IMR-90 (cell line): ENCODE measurements around the gene FLT3LG. TPM values are rescaled to one million over a fixed set of nuclear protein-coding genes. Genes with fewer than 3 reads are reported as not detected.

ENCODE experiments used
- ATAC-seq: fragments of 200-7000 bp; cut with Tn5 transposase; 2 replicates; pipeline ENCODE4 v1.9.1; 2020; ENCODE audit warnings: low read depth, mild to moderate bottlenecking, moderate library complexity
- BruUV-seq: library from RNA; stranded (reverse); fragments of 400-500 nt; replicated peaks from 2 replicates; lab custom pipeline; 2021; lab: Mats Ljungman, UMichigan
- CTCF ChIA-PET: fragments of 300-600 bp; formaldehyde crosslinking; extraction: SDS; loops from one replicate; lab custom pipeline; 2021; ENCODE audit warnings: antibody characterized with exemption; lab: Yijun Ruan, JAX
- POLR2A ChIA-PET: fragments of 300-600 bp; sonication (Branson Sonifier 250); formaldehyde crosslinking; loops from one replicate; lab custom pipeline; 2022; ENCODE audit warnings: antibody characterized with exemption; ENCODE audit not compliant: unreplicated experiment; lab: Charles Lee
- DNase-seq: peaks from one replicate; pipeline ENCODE4 v3.0.0; 2013
- H2AFZ ChIP-seq: replicated peaks from 2 replicates; pipeline ENCODE3; 2013; ENCODE audit warnings: low read length, mild to moderate bottlenecking; ENCODE audit not compliant: poor library complexity
- H2AK5ac ChIP-seq: 2 replicates; pipeline ENCODE4 v1.6.1; 2013; ENCODE audit warnings: low read depth, low read length, inconsistent platforms
- H2AK9ac ChIP-seq: replicated peaks from 2 replicates; pipeline ENCODE3; 2013; ENCODE audit warnings: mild to moderate bottlenecking, low read depth, low read length, moderate library complexity; ENCODE audit not compliant: poor library complexity
- H2BK120ac ChIP-seq: 2 replicates; pipeline ENCODE4 v1.6.1; 2013; ENCODE audit warnings: low read depth, low read length, inconsistent platforms
- H2BK15ac ChIP-seq: 3 replicates; pipeline ENCODE4 v1.6.1; 2013; ENCODE audit warnings: low read depth, low read length, inconsistent platforms
- H2BK20ac ChIP-seq: 2 replicates; pipeline ENCODE4 v1.6.1; 2013; ENCODE audit warnings: low read depth, mild to moderate bottlenecking, inconsistent platforms, low read length, moderate library complexity
- H2BK5ac ChIP-seq: 2 replicates; pipeline ENCODE4 v1.6.1; 2013; ENCODE audit warnings: mild to moderate bottlenecking, low read depth, low read length, inconsistent platforms; ENCODE audit not compliant: poor library complexity, severe bottlenecking
- H3K14ac ChIP-seq: replicated peaks from 2 replicates; pipeline ENCODE4 v1.6.1; 2013; ENCODE audit warnings: low read depth, low read length, inconsistent platforms
- H3K18ac ChIP-seq: 2 replicates; pipeline ENCODE4 v1.6.1; 2013; ENCODE audit warnings: low read depth, low read length, control low read depth
- H3K23ac ChIP-seq: 2 replicates; pipeline ENCODE4 v1.6.1; 2013; ENCODE audit warnings: low read depth, low read length, inconsistent platforms
- H3K27ac ChIP-seq: 2 replicates; pipeline ENCODE4 v1.5.1; 2013; ENCODE audit warnings: mild to moderate bottlenecking, control low read depth, low read length; ENCODE audit not compliant: insufficient read depth
- H3K27me3 ChIP-seq: 2 replicates; pipeline ENCODE4 v1.6.1; 2013; ENCODE audit warnings: low read length; ENCODE audit not compliant: control insufficient read depth, insufficient read depth
- H3K36me3 ChIP-seq: 2 replicates; pipeline ENCODE4 v1.6.1; 2013; ENCODE audit warnings: low read length, mixed read lengths; ENCODE audit not compliant: control insufficient read depth, insufficient read depth
- H3K4ac ChIP-seq: 2 replicates; pipeline ENCODE4 v1.6.1; 2013; ENCODE audit warnings: low read depth, low read length, inconsistent platforms
- H3K4me1 ChIP-seq: 2 replicates; pipeline ENCODE4 v1.6.1; 2013; ENCODE audit warnings: low read length, mixed read lengths; ENCODE audit not compliant: control insufficient read depth, insufficient read depth
- H3K4me2 ChIP-seq: 2 replicates; pipeline ENCODE4 v1.6.1; 2013; ENCODE audit warnings: low read depth, mild to moderate bottlenecking, control low read depth, low read length, moderate library complexity
- H3K4me3 ChIP-seq: 2 replicates; pipeline ENCODE4 v1.5.1; 2013; ENCODE audit warnings: low read depth, mild to moderate bottlenecking, control low read depth, low read length, moderate library complexity; ENCODE audit not compliant: insufficient read depth
- H3K56ac ChIP-seq: 2 replicates; pipeline ENCODE4 v1.6.1; 2013; ENCODE audit warnings: low read length, inconsistent platforms; ENCODE audit not compliant: insufficient read depth; ENCODE audit errors: extremely low read depth
- H3K79me1 ChIP-seq, 2 experiments: 2 replicates each; pipeline ENCODE4 v1.6.1; 2013; ENCODE audit warnings: low read length in 2 of 2, inconsistent platforms in 1 of 2, low read depth in 1 of 2
- H3K9ac ChIP-seq: 2 replicates; pipeline ENCODE4 v1.6.1; 2013; ENCODE audit warnings: low read depth, low read length, control low read depth
- H3K9me1 ChIP-seq: 2 replicates; pipeline ENCODE4 v1.6.1; 2013; ENCODE audit warnings: low read length, inconsistent platforms; ENCODE audit not compliant: insufficient read depth
- H3K9me3 ChIP-seq: 2 replicates; pipeline ENCODE4 v1.6.1; 2013; ENCODE audit warnings: low read length; ENCODE audit not compliant: control insufficient read depth, insufficient read depth
- H4K20me1 ChIP-seq: 2 replicates; pipeline ENCODE4 v1.6.1; 2013; ENCODE audit warnings: low read length, inconsistent platforms; ENCODE audit not compliant: insufficient read depth
- H4K5ac ChIP-seq: 2 replicates; pipeline ENCODE4 v1.6.1; 2013; ENCODE audit warnings: mild to moderate bottlenecking, low read depth, low read length, control low read depth
- H4K8ac ChIP-seq, 2 experiments: 2 replicates each; pipeline ENCODE4 v1.6.1; 2013; ENCODE audit warnings: low read depth in 2 of 2, low read length in 2 of 2, control low read depth in 1 of 2, inconsistent platforms in 1 of 2
- H4K91ac ChIP-seq: 2 replicates; pipeline ENCODE4 v1.6.1; 2013; ENCODE audit warnings: low read depth, low read length, inconsistent platforms; ENCODE audit not compliant: insufficient read depth
- BHLHE40 ChIP-seq: fragments of 150-350 bp; IDR thresholded peaks from 2 replicates; pipeline ENCODE4 v1.6.1; 2016; ENCODE audit warnings: mild to moderate bottlenecking, low read depth, low read length
- CEBPB ChIP-seq: IDR thresholded peaks from 2 replicates; pipeline ENCODE4 v1.6.1; 2012; ENCODE audit warnings: low read depth, low read length, improper control_type of control experiment
- CHD1 ChIP-seq: IDR thresholded peaks from 2 replicates; pipeline ENCODE4 v1.6.1; 2012; ENCODE audit warnings: low read depth, low read length, improper control_type of control experiment
- ELK1 ChIP-seq: fragments of 150-350 bp; IDR thresholded peaks from 2 replicates; pipeline ENCODE4 v1.6.1; 2016; ENCODE audit warnings: low read depth, mild to moderate bottlenecking, low read length, moderate library complexity, borderline replicate concordance
- FOS ChIP-seq: fragments of 150-350 bp; IDR thresholded peaks from 2 replicates; pipeline ENCODE4 v1.6.1; 2016; ENCODE audit warnings: low read depth, low read length
- MAFK ChIP-seq: IDR thresholded peaks from 2 replicates; pipeline ENCODE4 v1.6.1; 2012; ENCODE audit warnings: low read depth, low read length, improper control_type of control experiment
- MAZ ChIP-seq: IDR thresholded peaks from 2 replicates; pipeline ENCODE4 v1.6.1; 2012; ENCODE audit warnings: low read depth, mild to moderate bottlenecking, low read length, improper control_type of control experiment, moderate library complexity, borderline replicate concordance
- MXI1 ChIP-seq: IDR thresholded peaks from 2 replicates; pipeline ENCODE4 v1.6.1; 2012; ENCODE audit warnings: low read depth, mild to moderate bottlenecking, low read length, moderate library complexity, borderline replicate concordance
- NFE2L2 ChIP-seq: fragments of 150-350 bp; IDR thresholded peaks from 2 replicates; pipeline ENCODE4 v1.6.1; 2016; ENCODE audit warnings: low read depth, mild to moderate bottlenecking, low read length
- POLR2A ChIP-seq: IDR thresholded peaks from 2 replicates; pipeline ENCODE4 v1.6.1; 2012; ENCODE audit warnings: mild to moderate bottlenecking, low read depth, low read length
- RAD21 ChIP-seq: IDR thresholded peaks from 2 replicates; pipeline ENCODE4 v1.6.1; 2012; ENCODE audit warnings: low read length, improper control_type of control experiment
- RCOR1 ChIP-seq: IDR thresholded peaks from 2 replicates; pipeline ENCODE4 v1.6.1; 2012; ENCODE audit warnings: mild to moderate bottlenecking, low read length, improper control_type of control experiment; ENCODE audit not compliant: insufficient replicate concordance
- RFX5 ChIP-seq: IDR thresholded peaks from 2 replicates; pipeline ENCODE4 v1.8.0; 2012; ENCODE audit warnings: low read depth, mild to moderate bottlenecking, low read length, moderate library complexity
- SMC3 ChIP-seq: fragments of 150-350 bp; IDR thresholded peaks from 2 replicates; pipeline ENCODE4 v1.6.1; 2016; ENCODE audit warnings: low read depth, mild to moderate bottlenecking, antibody characterized with exemption, low read length, moderate library complexity
- USF2 ChIP-seq: fragments of 150-350 bp; IDR thresholded peaks from 2 replicates; pipeline ENCODE4 v1.6.1; 2017; ENCODE audit warnings: mild to moderate bottlenecking, antibody characterized with exemption, low read length, low read depth
- WGBS, 2 experiments: methylation state at CpG; one replicate each; pipeline versions ENCODE4 v1.1.5 to v1.1.7; 2013; ENCODE audit warnings: missing lambda C conversion rate in 2 of 2; ENCODE audit not compliant: insufficient read length in 1 of 2; ENCODE audit errors: extremely low coverage in 2 of 2; 5-methylcytosine and 5-hydroxymethylcytosine counted together
- dilution Hi-C: fragments of 300-500 bp; cut with HindIII; formaldehyde crosslinking; loops from one replicate; pipeline ENCODE4 v1.14.3; 2018; ENCODE audit warnings: low sequenced_read_pairs; ENCODE audit not compliant: unreplicated experiment
- in situ Hi-C: fragments of 300-500 bp; cut with MboI; formaldehyde crosslinking; loops from 3 replicates; pipeline ENCODE4 v1.14.3; 2019; ENCODE audit warnings: low sequenced_read_pairs, inconsistent platforms, mixed read lengths
- intact Hi-C: fragments of 100-400 bp; cut with micrococcal nuclease; formaldehyde crosslinking; loops from 2 replicates; pipeline ENCODE4 v1.10.0; 2022
- polyA plus RNA-seq, 3 experiments: library from polyadenylated mRNA; depleted of rRNA; stranded (reverse); fragments of >200 nt; gene quantifications; 2 replicates each; pipeline ENCODE4 v1.2.3, GENCODE V29; 2012; ENCODE audit warnings: low replicate concordance in 1 of 3
- total RNA-seq: library from RNA; depleted of rRNA; stranded (reverse); fragments of >200 nt; gene quantifications from 2 replicates; pipeline ENCODE4 v1.2.3, GENCODE V29; 2012
- TF ChIP-seq, protein P1 (sequence below): conservative IDR thresholded peaks from 2 replicates; pipeline ENCODE4 v1.5.1; 2012; ENCODE audit warnings: mild to moderate bottlenecking, low read depth, low read length, improper control_type of control experiment

FLT3LG gene
- total and polyA plus RNA-seq, 2 of the 4 experiments (the other 2 are of a cell fraction), result 0.90 to 8.3 TPM

DNA sequence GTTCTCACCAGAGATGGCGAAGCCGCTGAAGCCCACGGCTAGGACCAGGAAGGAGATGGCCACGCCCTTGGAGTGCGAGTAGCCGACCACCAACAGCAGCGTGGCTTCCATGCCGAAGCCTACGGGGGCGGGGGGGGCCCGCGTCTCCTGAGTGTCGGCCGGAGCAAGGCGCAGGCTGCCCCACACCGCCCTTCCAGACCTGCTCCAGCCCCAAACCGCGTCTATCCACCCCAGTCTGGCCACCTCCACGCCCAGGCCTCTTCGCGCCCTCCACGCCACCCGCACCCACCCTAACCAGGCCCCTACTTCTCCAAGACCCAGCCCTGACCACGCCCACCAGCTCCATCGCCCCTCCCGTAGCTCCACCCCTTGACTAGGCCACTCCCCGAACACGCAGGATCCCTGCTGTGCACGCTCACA is 42.7 kb upstream of the FLT3LG start:
- POLR2A ChIA-PET, result interaction anchor here (0.6 to 0.7 kb wide), 2 partner anchors 15 to 21 kb away, joined by 3 to 6 read pairs; no protein-coding TSS in a partner anchor
- no peak overlapping the region for H2AK5ac ChIP-seq
- H3K79me1 ChIP-seq, result no peaks in the 10 kb centered on the region
- H3K4me1 ChIP-seq, result no peaks in the 10 kb centered on the region
- H4K20me1 ChIP-seq, result no peaks in the 10 kb centered on the region
- dilution Hi-C loops, result no loop called here
- no TSS peak for BruUV-seq
- H3K4me3 ChIP-seq, result no peak overlapping the region
- no peaks in the 10 kb centered on the region for H3K36me3 ChIP-seq
- peaks cover 95% of the 10 kb centered on the region for H3K27me3 ChIP-seq
- TF ChIP-seq, protein P1, sequence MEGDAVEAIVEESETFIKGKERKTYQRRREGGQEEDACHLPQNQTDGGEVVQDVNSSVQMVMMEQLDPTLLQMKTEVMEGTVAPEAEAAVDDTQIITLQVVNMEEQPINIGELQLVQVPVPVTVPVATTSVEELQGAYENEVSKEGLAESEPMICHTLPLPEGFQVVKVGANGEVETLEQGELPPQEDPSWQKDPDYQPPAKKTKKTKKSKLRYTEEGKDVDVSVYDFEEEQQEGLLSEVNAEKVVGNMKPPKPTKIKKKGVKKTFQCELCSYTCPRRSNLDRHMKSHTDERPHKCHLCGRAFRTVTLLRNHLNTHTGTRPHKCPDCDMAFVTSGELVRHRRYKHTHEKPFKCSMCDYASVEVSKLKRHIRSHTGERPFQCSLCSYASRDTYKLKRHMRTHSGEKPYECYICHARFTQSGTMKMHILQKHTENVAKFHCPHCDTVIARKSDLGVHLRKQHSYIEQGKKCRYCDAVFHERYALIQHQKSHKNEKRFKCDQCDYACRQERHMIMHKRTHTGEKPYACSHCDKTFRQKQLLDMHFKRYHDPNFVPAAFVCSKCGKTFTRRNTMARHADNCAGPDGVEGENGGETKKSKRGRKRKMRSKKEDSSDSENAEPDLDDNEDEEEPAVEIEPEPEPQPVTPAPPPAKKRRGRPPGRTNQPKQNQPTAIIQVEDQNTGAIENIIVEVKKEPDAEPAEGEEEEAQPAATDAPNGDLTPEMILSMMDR, result no peak
- no peak for TF ChIP-seq RFX5
- TF ChIP-seq MAZ, result no peak
- TF ChIP-seq USF2, result no peak
- TF ChIP-seq CEBPB, result no peak
- no peak for TF ChIP-seq MAFK
- no peak for TF ChIP-seq POLR2A
- no peak for TF ChIP-seq RCOR1
- TF ChIP-seq SMC3, result no peak
- no peak for TF ChIP-seq BHLHE40
- no peak for TF ChIP-seq MXI1
- no peak for TF ChIP-seq FOS
- no peak for TF ChIP-seq ELK1
- no peak for TF ChIP-seq RAD21
- TF ChIP-seq CHD1, result no peak
- TF ChIP-seq NFE2L2, result no peak
- H3K14ac ChIP-seq, result no peak overlapping the region
- WGBS, 2 experiments, result 39% methylated on average over 12 of the region's 29 CpGs; no CpG with 5 or more reads in 1 of the 2 experiments
- no peak overlapping the region for H3K4me2 ChIP-seq
- no peak overlapping the region for H2BK15ac ChIP-seq
- ATAC-seq (no peak), DNase-seq (no peak)
- H3K9ac ChIP-seq, result no peak overlapping the region
- CTCF ChIA-PET, result no interaction called here
- H3K9me3 ChIP-seq, result peaks cover 18% of the 10 kb centered on the region
- no peak overlapping the region for H4K91ac ChIP-seq
- no peak overlapping the region for H3K4ac ChIP-seq
- no peak overlapping the region for H3K23ac ChIP-seq
- no peak overlapping the region for H3K56ac ChIP-seq
- no peak overlapping the region for H2BK5ac ChIP-seq
- no peak overlapping the region for H3K18ac ChIP-seq
- H2BK120ac ChIP-seq, result no peak overlapping the region
- H4K5ac ChIP-seq, result no peak overlapping the region
- H3K9me1 ChIP-seq, result no peaks in the 10 kb centered on the region
- intact Hi-C loops, result no loop called here
- H2AFZ ChIP-seq, result no peak overlapping the region
- in situ Hi-C loops, result loop anchor here (10.0 kb wide), 1 partner anchor 167 kb away; no protein-coding TSS in a partner anchor
- no peak overlapping the region for H2BK20ac ChIP-seq
- H4K8ac ChIP-seq, result no peak overlapping the region
- H3K27ac ChIP-seq, result no peak overlapping the region
- no peak overlapping the region for H2AK9ac ChIP-seq
